MCF 10A (cell line): ENCODE data around the gene SLX4IP. TPM values are rescaled to one million over a fixed set of nuclear protein-coding genes. Genes with fewer than 3 reads are reported as not detected.

Source experiments
- BruUV-seq: library from RNA; stranded (reverse); fragments of 400-500 nt; replicated peaks from 2 replicates; lab custom pipeline; 2021; lab: Mats Ljungman, UMichigan
- CTCF ChIA-PET: fragments of 300-600 bp; sonication (Branson Sonifier 250); formaldehyde crosslinking; extraction: SDS; loops from one replicate; lab custom pipeline; 2021; ENCODE audit warnings: antibody characterized with exemption, inconsistent platforms; lab: Yijun Ruan, JAX
- POLR2A ChIA-PET: fragments of 300-600, 350-650 bp; sonication (Branson Sonifier 250); formaldehyde crosslinking; extraction: SDS; loops from one replicate; lab custom pipeline; 2020; ENCODE audit warnings: antibody characterized with exemption, inconsistent platforms; lab: Yijun Ruan, JAX
- DNase-seq: peaks from one replicate; pipeline ENCODE4 v3.0.0-alpha.2; 2018; ENCODE audit not compliant: unreplicated experiment
- H3K27ac Mint-ChIP-seq: one replicate; pipeline ENCODE4 v1.8.0; 2022; ENCODE audit warnings: mild to moderate bottlenecking, low read depth, mixed read lengths; ENCODE audit not compliant: unreplicated experiment
- H3K27me3 Mint-ChIP-seq: one replicate; pipeline ENCODE4 v1.8.0; 2022; ENCODE audit warnings: mixed read lengths; ENCODE audit not compliant: insufficient read depth, unreplicated experiment
- H3K36me3 Mint-ChIP-seq: one replicate; pipeline ENCODE4 v1.8.0; 2022; ENCODE audit warnings: mild to moderate bottlenecking, moderate library complexity, mixed read lengths; ENCODE audit not compliant: insufficient read depth, unreplicated experiment
- H3K4me1 Mint-ChIP-seq: one replicate; pipeline ENCODE4 v1.8.0; 2022; ENCODE audit warnings: mixed read lengths; ENCODE audit not compliant: insufficient read depth, unreplicated experiment
- H3K4me3 Mint-ChIP-seq: one replicate; pipeline ENCODE4 v1.8.0; 2022; ENCODE audit warnings: mild to moderate bottlenecking, moderate library complexity, mixed read lengths; ENCODE audit not compliant: unreplicated experiment
- H3K9me3 Mint-ChIP-seq: one replicate; pipeline ENCODE4 v1.8.0; 2022; ENCODE audit warnings: mixed read lengths; ENCODE audit not compliant: unreplicated experiment
- CTCF ChIP-seq: fragments of 200-600 bp; IDR thresholded peaks from one replicate; pipeline ENCODE4 v1.8.0; 2022; ENCODE audit warnings: antibody characterized with exemption, mild to moderate bottlenecking; ENCODE audit not compliant: unreplicated experiment
- intact Hi-C: fragments of 100-400 bp; cut with micrococcal nuclease; formaldehyde crosslinking; loops from 2 replicates; pipeline ENCODE4 v1.14.1; 2022
- total RNA-seq: library from RNA; stranded (reverse); gene quantifications from 2 replicates; pipeline ENCODE4 v1.2.3, GENCODE V29; 2022

SLX4IP gene
- total RNA-seq, 1 experiment from 2014 or later = 11.2 TPM

DNA sequence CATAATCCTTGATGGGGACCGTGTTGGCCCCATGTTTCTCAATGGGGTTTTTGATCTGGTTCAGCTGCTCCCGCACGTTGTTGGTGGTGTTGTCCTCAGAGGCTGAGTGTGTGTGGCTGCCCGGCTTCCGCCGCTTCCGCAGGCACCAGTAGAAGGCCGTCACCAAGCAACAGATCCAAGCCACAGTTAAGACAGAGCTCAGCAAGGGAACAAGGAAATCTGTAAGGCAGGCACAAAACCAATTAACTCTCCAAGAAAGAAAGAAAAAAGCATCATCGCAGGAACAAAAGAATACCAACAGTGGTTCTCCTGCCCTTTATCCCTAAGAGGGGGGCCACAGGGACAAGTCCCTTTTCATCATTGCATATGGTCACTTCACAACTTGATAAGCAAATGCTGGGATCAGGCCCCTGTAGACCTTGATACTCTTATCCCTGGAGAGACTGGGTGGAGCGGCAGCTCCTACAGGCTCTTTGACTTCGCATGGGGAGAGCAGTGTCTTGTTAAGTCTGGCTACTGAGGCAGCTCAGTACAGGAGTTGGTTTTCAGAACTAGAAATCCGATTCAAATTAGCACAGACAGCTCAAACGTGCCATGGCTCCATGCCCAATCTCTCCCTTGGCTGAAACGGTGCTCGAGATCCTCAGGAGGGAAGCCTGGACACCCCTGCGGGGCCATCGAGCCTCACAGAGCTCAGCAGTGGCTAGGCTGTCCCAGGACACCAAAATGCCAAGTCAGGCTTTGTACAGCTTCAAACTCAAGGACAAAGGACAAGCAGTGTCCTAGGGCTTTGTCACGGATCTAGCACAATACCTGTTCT, 204.8 kb downstream of the SLX4IP start:
- ChIA-PET POLR2A (interaction anchor here (0.6 to 6.6 kb wide), 11 partner anchors 11 to 885 kb away, joined by 3 to 51 read pairs (median 7); partner anchors contain the start of genes JAG1, MKKS and SLX4IP), CTCF (interaction anchor here (0.6 to 2.3 kb wide), 14 partner anchors 8 to 1753 kb away, joined by 3 to 12 read pairs (median 4); no protein-coding TSS in a partner anchor)
- no peak overlapping the region for H3K27ac Mint-ChIP-seq
- H3K4me1 Mint-ChIP-seq = peaks cover 36% of the 10 kb centered on the region
- peaks cover 75% of the 10 kb centered on the region for H3K36me3 Mint-ChIP-seq
- no TSS peak for BruUV-seq
- DNase-seq = no peak
- no peaks in the 10 kb centered on the region for H3K9me3 Mint-ChIP-seq
- intact Hi-C loops = no loop called here
- H3K27me3 Mint-ChIP-seq = no peaks in the 10 kb centered on the region
- H3K4me3 Mint-ChIP-seq = no peak overlapping the region
- TF ChIP-seq CTCF = no peak

DNA sequence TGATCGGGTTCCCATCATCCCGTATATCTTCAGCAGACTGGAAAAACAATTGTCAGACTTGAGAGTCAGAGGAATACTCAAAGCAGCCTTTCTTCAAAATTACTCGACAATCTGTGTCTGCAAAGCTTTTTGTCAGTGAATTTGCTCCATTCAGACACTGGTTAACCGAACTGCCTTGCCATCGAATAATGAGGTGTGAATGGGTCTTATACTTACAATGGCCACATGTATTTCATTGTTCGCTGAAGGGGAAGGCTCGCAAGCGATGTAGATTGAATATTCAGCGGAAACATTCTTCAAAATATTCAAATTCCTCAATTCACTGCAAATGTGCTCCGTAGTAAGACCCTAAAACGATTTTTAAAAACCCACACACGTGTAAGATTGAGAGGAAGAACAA, 205.8 kb downstream of the SLX4IP start:
- peaks cover 28% of the 10 kb centered on the region for H3K4me1 Mint-ChIP-seq
- H3K36me3 Mint-ChIP-seq = peaks cover 85% of the 10 kb centered on the region
- no peaks in the 10 kb centered on the region for H3K27me3 Mint-ChIP-seq
- DNase-seq = no peak
- ChIA-PET POLR2A (interaction anchor here (0.6 to 6.6 kb wide), 8 partner anchors 10 to 884 kb away, joined by 3 to 36 read pairs (median 4); no protein-coding TSS in a partner anchor), CTCF (interaction anchor here (0.5 to 1.8 kb wide), 6 partner anchors 9 to 903 kb away, joined by 3 to 5 read pairs (median 4); no protein-coding TSS in a partner anchor)
- no peak overlapping the region for H3K4me3 Mint-ChIP-seq
- no peaks in the 10 kb centered on the region for H3K9me3 Mint-ChIP-seq
- BruUV-seq = no TSS peak
- no peak overlapping the region for H3K27ac Mint-ChIP-seq
- no peak for TF ChIP-seq CTCF
- intact Hi-C loops = no loop called here

DNA sequence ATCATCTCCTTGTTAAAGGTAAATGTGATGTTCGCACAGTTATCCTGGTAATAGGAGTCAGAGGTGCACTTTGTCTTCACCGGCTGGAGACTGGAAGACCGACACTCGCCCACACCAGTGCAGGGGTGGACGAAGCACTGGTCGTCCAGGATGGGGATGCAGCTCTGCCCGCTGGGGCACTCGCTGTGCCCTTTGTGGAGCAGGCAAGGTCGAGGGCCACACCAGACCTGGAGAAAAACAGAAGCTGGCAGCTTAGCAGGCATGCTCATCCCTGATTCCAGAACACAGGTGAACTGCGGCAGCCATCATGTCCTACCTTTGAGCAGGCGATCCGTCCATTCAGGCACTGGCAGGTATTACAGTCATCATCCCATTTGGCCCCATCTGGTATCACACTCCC, 206.4 kb downstream of the SLX4IP start:
- no peaks in the 10 kb centered on the region for H3K27me3 Mint-ChIP-seq
- H3K9me3 Mint-ChIP-seq = no peaks in the 10 kb centered on the region
- BruUV-seq = no TSS peak
- TF ChIP-seq CTCF = no peak
- intact Hi-C loops = no loop called here
- ChIA-PET POLR2A (interaction anchor here (0.6 to 2.5 kb wide), 4 partner anchors 14 to 44 kb away, joined by 3 to 9 read pairs (median 4); no protein-coding TSS in a partner anchor), CTCF (interaction anchor here (0.5 to 1.8 kb wide), 5 partner anchors 10 to 89 kb away, joined by 3 to 5 read pairs (median 4); no protein-coding TSS in a partner anchor)
- peaks cover 26% of the 10 kb centered on the region for H3K4me1 Mint-ChIP-seq
- H3K4me3 Mint-ChIP-seq = no peak overlapping the region
- DNase-seq = no peak
- no peak overlapping the region for H3K27ac Mint-ChIP-seq
- H3K36me3 Mint-ChIP-seq = peaks cover 90% of the 10 kb centered on the region

DNA sequence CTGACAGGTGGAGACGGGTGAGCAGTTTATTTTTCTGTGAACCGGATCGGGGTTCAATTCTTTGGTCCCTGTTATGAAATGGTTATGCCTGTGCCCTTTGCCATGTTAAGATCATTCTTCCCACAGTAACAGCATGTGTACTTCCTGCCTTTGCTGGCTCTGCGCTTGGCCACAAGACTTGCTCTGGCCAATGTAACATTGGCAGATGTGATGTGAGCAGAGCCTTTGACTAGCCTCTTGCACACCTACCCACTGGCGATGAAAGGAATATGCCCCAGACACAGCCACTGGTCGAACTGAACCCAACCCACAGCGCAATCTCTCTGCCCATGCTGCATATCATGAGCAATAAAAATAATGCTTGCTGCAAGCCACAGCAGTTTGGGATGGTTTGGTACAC, 206.8 kb downstream of the SLX4IP start:
- no peak for TF ChIP-seq CTCF
- intact Hi-C loops = no loop called here
- Mint-ChIP-seq H3K27me3 (no peaks in the 10 kb centered on the region), H3K36me3 (peaks cover 95% of the 10 kb centered on the region), H3K4me1 (peaks cover 21% of the 10 kb centered on the region), H3K4me3 (no peak overlapping the region), H3K27ac (no peak overlapping the region), H3K9me3 (no peaks in the 10 kb centered on the region)
- DNase-seq = no peak
- BruUV-seq = no TSS peak
- ChIA-PET CTCF (interaction anchor here (0.9 to 1.8 kb wide), 3 partner anchors 10 to 89 kb away, joined by 3 to 5 read pairs (median 4); no protein-coding TSS in a partner anchor), POLR2A (interaction anchor here (0.9 kb wide), 1 partner anchor 25 kb away, joined by 3 read pairs; no protein-coding TSS in a partner anchor)
